ENCODE data around the gene PLEKHG4B. TPM values are rescaled to one million over a fixed set of nuclear protein-coding genes. Genes with fewer than 3 reads are reported as not detected.

PLEKHG4B gene
- total RNA-seq, 1 experiment from 2014 or later, result 51.4 TPM

DNA sequence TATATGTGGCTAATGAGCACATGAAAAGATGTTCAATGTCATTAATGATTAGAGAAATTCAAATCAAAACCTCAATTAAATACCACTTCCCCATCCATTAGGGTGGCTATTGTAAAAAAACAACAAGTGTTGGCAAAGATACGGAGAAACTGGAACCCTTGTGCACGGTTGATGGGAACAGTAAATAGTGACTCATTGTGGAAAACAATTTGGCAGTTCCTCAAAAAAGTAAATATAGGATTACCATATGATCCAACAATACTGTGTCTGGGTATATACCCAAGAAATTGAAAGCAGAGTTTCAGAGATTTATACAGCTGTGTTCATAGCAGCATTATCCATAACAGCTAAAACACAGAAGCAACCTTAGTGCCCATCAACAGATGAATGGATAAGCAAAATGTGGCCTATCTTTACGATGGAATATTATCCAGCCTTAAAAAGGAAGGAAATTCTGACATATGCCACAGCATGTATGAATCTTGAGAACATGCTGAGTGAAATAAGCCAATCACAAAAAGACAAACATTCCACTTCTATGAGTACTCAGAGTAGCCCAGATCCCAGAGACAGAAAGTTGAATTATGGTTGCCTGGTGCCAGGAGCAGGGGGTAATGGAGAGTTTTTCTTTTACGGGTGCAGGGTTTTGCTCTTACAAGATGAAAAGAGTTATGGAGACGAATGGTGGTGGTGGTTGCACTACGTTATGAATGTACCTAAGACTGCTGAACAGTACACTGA, 57.9 kb downstream of the PLEKHG4B start:
- Mint-ChIP-seq H3K9me3 (peaks cover 23% of the 10 kb centered on the region), H3K4me3 (no peak overlapping the region), H3K27ac (no peak overlapping the region), H3K4me1 (no peaks in the 10 kb centered on the region), H3K27me3 (ENCODE audit: low read depth) (no peaks in the 10 kb centered on the region; the same call in 1 of the 2 replicates), H3K36me3 (peaks cover 76% of the 10 kb centered on the region)
- no peak for DNase-seq (ENCODE audit: low spot score)
- no peak for ATAC-seq
- ChIA-PET POLR2A (no interaction called here), CTCF (no interaction called here)
- TF ChIP-seq, protein P1, sequence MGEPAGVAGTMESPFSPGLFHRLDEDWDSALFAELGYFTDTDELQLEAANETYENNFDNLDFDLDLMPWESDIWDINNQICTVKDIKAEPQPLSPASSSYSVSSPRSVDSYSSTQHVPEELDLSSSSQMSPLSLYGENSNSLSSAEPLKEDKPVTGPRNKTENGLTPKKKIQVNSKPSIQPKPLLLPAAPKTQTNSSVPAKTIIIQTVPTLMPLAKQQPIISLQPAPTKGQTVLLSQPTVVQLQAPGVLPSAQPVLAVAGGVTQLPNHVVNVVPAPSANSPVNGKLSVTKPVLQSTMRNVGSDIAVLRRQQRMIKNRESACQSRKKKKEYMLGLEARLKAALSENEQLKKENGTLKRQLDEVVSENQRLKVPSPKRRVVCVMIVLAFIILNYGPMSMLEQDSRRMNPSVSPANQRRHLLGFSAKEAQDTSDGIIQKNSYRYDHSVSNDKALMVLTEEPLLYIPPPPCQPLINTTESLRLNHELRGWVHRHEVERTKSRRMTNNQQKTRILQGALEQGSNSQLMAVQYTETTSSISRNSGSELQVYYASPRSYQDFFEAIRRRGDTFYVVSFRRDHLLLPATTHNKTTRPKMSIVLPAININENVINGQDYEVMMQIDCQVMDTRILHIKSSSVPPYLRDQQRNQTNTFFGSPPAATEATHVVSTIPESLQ (CRISPR knock-in tag; IDR thresholded peaks at IDR 0.05), result no peak
- TF ChIP-seq EMX1 (CRISPR knock-in tag; IDR thresholded peaks at IDR 0.05), result no peak

DNA sequence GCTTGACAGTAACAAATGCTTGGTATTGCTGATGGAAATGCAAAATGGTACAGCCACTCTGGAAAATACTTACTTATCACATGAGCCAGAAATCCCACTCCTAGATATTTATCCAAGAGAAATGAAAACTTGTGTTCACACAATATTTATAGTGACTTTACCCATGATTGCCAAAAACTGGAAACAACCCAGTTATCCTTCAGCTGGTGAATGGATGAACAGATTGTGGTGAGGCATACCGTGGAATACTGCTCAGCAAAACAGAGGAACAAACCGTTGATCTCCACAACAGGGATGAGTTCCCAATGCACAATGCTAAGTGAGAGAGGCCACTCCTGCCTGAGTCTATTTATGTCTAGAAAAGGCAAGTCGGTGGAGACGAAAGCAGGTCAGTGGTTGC, 58.8 kb downstream of the PLEKHG4B start:
- H3K36me3 Mint-ChIP-seq, result peaks cover 81% of the 10 kb centered on the region
- ATAC-seq (no peak), DNase-seq (ENCODE audit: low spot score) (no peak)
- ChIA-PET CTCF (no interaction called here), POLR2A (no interaction called here)
- H3K4me3 Mint-ChIP-seq, result no peak overlapping the region
- H3K27me3 Mint-ChIP-seq (ENCODE audit: low read depth), result no peaks in the 10 kb centered on the region; the same call in 1 of the 2 replicates
- H3K4me1 Mint-ChIP-seq, result no peaks in the 10 kb centered on the region
- TF ChIP-seq, protein P2, sequence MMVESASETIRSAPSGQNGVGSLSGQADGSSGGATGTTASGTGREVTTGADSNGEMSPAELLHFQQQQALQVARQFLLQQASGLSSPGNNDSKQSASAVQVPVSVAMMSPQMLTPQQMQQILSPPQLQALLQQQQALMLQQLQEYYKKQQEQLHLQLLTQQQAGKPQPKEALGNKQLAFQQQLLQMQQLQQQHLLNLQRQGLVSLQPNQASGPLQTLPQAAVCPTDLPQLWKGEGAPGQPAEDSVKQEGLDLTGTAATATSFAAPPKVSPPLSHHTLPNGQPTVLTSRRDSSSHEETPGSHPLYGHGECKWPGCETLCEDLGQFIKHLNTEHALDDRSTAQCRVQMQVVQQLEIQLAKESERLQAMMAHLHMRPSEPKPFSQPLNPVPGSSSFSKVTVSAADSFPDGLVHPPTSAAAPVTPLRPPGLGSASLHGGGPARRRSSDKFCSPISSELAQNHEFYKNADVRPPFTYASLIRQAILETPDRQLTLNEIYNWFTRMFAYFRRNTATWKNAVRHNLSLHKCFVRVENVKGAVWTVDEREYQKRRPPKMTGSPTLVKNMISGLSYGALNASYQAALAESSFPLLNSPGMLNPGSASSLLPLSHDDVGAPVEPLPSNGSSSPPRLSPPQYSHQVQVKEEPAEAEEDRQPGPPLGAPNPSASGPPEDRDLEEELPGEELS (CRISPR knock-in tag; IDR thresholded peaks at IDR 0.05), result no peak
- no peak for TF ChIP-seq JAZF1 (CRISPR knock-in tag; IDR thresholded peaks at IDR 0.05)
- TF ChIP-seq ATF1 (CRISPR knock-in tag; IDR thresholded peaks at IDR 0.05), result no peak
- no peak for TF ChIP-seq ZNF317 (CRISPR knock-in tag; IDR thresholded peaks at IDR 0.05; ENCODE audit: borderline replicate concordance, low read depth)
- no peak for TF ChIP-seq SMAD4 (CRISPR knock-in tag; IDR thresholded peaks at IDR 0.05)
- TF ChIP-seq MXD4 (CRISPR knock-in tag; IDR thresholded peaks at IDR 0.05; ENCODE audit: borderline replicate concordance), result no peak
- no peak for TF ChIP-seq ESRRA (CRISPR knock-in tag; IDR thresholded peaks at IDR 0.05; ENCODE audit: borderline replicate concordance)
- TF ChIP-seq CDX4 (CRISPR knock-in tag; IDR thresholded peaks at IDR 0.05; ENCODE audit: borderline replicate concordance), result no peak
- TF ChIP-seq PRRX2 (CRISPR knock-in tag; IDR thresholded peaks at IDR 0.05), result no peak
- no peak for TF ChIP-seq SMAD3 (CRISPR knock-in tag; IDR thresholded peaks at IDR 0.05; ENCODE audit: borderline replicate concordance)
- no peak for TF ChIP-seq ZNF423 (CRISPR knock-in tag; IDR thresholded peaks at IDR 0.05)
- TF ChIP-seq, protein P3, sequence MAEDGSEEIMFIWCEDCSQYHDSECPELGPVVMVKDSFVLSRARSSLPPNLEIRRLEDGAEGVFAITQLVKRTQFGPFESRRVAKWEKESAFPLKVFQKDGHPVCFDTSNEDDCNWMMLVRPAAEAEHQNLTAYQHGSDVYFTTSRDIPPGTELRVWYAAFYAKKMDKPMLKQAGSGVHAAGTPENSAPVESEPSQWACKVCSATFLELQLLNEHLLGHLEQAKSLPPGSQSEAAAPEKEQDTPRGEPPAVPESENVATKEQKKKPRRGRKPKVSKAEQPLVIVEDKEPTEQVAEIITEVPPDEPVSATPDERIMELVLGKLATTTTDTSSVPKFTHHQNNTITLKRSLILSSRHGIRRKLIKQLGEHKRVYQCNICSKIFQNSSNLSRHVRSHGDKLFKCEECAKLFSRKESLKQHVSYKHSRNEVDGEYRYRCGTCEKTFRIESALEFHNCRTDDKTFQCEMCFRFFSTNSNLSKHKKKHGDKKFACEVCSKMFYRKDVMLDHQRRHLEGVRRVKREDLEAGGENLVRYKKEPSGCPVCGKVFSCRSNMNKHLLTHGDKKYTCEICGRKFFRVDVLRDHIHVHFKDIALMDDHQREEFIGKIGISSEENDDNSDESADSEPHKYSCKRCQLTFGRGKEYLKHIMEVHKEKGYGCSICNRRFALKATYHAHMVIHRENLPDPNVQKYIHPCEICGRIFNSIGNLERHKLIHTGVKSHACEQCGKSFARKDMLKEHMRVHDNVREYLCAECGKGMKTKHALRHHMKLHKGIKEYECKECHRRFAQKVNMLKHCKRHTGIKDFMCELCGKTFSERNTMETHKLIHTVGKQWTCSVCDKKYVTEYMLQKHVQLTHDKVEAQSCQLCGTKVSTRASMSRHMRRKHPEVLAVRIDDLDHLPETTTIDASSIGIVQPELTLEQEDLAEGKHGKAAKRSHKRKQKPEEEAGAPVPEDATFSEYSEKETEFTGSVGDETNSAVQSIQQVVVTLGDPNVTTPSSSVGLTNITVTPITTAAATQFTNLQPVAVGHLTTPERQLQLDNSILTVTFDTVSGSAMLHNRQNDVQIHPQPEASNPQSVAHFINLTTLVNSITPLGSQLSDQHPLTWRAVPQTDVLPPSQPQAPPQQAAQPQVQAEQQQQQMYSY (CRISPR knock-in tag; IDR thresholded peaks at IDR 0.05), result no peak
- TF ChIP-seq, protein P4, sequence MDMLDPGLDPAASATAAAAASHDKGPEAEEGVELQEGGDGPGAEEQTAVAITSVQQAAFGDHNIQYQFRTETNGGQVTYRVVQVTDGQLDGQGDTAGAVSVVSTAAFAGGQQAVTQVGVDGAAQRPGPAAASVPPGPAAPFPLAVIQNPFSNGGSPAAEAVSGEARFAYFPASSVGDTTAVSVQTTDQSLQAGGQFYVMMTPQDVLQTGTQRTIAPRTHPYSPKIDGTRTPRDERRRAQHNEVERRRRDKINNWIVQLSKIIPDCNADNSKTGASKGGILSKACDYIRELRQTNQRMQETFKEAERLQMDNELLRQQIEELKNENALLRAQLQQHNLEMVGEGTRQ (CRISPR knock-in tag; IDR thresholded peaks at IDR 0.05), result no peak
- no peak for TF ChIP-seq ERG (CRISPR knock-in tag; IDR thresholded peaks at IDR 0.05)
- TF ChIP-seq CBFB (CRISPR knock-in tag; IDR thresholded peaks at IDR 0.05; ENCODE audit: low read depth), result no peak
- no peak overlapping the region for H3K27ac Mint-ChIP-seq
- peaks cover 23% of the 10 kb centered on the region for H3K9me3 Mint-ChIP-seq

All from WTC11 (cell line).